DOHH2 (cell line): ENCODE results near the gene IKBIP.

Experiments
- EZH2phosphoT487 ChIP-seq: fragments of 200-600 bp; sonication (generic); IDR thresholded peaks from 2 replicates; pipeline ENCODE4 v1.6.1; 2017; ENCODE audit warnings: borderline replicate concordance, mild to moderate bottlenecking, antibody characterized with exemption, low read length, moderate library complexity, mixed read lengths
- TF ChIP-seq, protein P1 (sequence below): fragments of 200-600 bp; sonication (generic); IDR thresholded peaks from one replicate; pipeline ENCODE4 v1.5.1; 2014; ENCODE audit warnings: antibody characterized with exemption, mild to moderate bottlenecking, low read depth, low read length; ENCODE audit not compliant: poor library complexity, severe bottlenecking

DNA sequence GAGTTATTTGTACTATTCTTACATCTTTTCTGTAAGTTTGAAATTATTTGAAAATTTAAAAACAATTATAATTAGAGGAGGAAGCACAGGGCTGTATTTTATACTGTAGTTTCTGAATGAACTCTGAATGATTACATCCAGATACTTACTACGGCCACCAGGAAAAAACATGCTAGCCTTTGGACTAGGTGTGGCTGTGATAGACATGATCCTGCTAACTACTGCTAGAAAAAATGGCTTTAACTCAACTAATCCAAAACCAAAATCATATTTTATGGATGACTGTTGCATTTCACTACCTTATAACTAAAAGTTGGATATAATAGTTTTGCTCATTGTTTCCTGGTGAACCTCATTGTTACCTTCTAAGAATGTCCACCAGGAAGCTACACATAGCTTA is 66.2 kb downstream of the IKBIP start:
- TF ChIP-seq, protein P1, sequence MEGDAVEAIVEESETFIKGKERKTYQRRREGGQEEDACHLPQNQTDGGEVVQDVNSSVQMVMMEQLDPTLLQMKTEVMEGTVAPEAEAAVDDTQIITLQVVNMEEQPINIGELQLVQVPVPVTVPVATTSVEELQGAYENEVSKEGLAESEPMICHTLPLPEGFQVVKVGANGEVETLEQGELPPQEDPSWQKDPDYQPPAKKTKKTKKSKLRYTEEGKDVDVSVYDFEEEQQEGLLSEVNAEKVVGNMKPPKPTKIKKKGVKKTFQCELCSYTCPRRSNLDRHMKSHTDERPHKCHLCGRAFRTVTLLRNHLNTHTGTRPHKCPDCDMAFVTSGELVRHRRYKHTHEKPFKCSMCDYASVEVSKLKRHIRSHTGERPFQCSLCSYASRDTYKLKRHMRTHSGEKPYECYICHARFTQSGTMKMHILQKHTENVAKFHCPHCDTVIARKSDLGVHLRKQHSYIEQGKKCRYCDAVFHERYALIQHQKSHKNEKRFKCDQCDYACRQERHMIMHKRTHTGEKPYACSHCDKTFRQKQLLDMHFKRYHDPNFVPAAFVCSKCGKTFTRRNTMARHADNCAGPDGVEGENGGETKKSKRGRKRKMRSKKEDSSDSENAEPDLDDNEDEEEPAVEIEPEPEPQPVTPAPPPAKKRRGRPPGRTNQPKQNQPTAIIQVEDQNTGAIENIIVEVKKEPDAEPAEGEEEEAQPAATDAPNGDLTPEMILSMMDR, result no peak
- TF ChIP-seq EZH2phosphoT487, result no peak
